C4-2B (cell line): ENCODE data around the gene TRIM62.

Experiments used
- ZFX ChIP-seq: fragments of 450-650 bp; IDR thresholded peaks from 2 replicates; pipeline ENCODE4 v1.6.1; 2017
- TF ChIP-seq, protein P1 (sequence below): fragments of 450-650 bp; conservative IDR thresholded peaks from 2 replicates; pipeline ENCODE4 v1.5.1; 2017; ENCODE audit warnings: mild to moderate bottlenecking

DNA sequence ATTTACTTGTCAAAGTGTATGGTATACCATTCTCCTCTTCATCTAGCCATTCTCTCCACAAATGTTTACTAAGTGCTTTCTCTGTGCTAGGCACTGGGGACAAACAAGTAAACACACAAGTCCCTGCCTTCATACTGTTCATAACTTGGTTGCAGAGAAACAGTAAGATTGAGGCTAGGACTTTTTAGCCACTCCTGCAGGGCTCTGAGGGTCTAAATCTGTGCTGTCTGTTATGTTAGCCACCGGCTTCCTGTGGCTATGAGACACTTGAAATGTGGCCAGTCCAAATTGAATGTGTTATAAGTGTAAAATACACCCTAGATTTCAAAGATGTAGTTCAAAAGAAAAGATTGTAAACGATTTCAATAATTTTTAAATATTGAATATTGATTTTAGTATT lies 50.7 kb downstream of the TRIM62 start:
- TF ChIP-seq, protein P1, sequence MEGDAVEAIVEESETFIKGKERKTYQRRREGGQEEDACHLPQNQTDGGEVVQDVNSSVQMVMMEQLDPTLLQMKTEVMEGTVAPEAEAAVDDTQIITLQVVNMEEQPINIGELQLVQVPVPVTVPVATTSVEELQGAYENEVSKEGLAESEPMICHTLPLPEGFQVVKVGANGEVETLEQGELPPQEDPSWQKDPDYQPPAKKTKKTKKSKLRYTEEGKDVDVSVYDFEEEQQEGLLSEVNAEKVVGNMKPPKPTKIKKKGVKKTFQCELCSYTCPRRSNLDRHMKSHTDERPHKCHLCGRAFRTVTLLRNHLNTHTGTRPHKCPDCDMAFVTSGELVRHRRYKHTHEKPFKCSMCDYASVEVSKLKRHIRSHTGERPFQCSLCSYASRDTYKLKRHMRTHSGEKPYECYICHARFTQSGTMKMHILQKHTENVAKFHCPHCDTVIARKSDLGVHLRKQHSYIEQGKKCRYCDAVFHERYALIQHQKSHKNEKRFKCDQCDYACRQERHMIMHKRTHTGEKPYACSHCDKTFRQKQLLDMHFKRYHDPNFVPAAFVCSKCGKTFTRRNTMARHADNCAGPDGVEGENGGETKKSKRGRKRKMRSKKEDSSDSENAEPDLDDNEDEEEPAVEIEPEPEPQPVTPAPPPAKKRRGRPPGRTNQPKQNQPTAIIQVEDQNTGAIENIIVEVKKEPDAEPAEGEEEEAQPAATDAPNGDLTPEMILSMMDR: no peak
- TF ChIP-seq ZFX: no peak
